Activated CD4-positive, alpha-beta memory T cell treated with anti-CD3 and anti-CD28 coated beads for 36 hours (primary cell): ENCODE measurements around the gene DEGS1. TPM values are rescaled to one million over a fixed set of nuclear protein-coding genes. Genes with fewer than 3 reads are reported as not detected.
A peak's percentile ranks its signal among the peaks of the same experiment; 100 is the strongest.

Source experiments
- CTCF ChIA-PET: fragments of 350-600 bp; sonication (Branson Sonifier 250); formaldehyde crosslinking; loops from one replicate; lab custom pipeline; 2021; ENCODE audit warnings: antibody characterized with exemption, inconsistent platforms; lab: Charles Lee
- POLR2A ChIA-PET: fragments of 350-600 bp; sonication (Branson Sonifier 250); formaldehyde crosslinking; loops from one replicate; lab custom pipeline; 2021; ENCODE audit warnings: antibody characterized with exemption; lab: Charles Lee
- DNase-seq: peaks from one replicate; pipeline ENCODE4 v3.0.0-alpha.2; 2020
- H3K27ac Mint-ChIP-seq: one replicate; pipeline ENCODE4 v1.8.0; 2021; ENCODE audit warnings: mixed read lengths
- H3K27me3 Mint-ChIP-seq: one replicate; pipeline ENCODE4 v1.8.0; 2021; ENCODE audit warnings: mixed read lengths
- H3K36me3 Mint-ChIP-seq: one replicate; pipeline ENCODE4 v1.8.0; 2021; ENCODE audit warnings: mixed read lengths
- H3K4me1 Mint-ChIP-seq: one replicate; pipeline ENCODE4 v1.8.0; 2021; ENCODE audit warnings: low read depth, mixed read lengths
- H3K4me3 Mint-ChIP-seq: one replicate; pipeline ENCODE4 v1.8.0; 2021; ENCODE audit warnings: mild to moderate bottlenecking, mixed read lengths
- H3K9me3 Mint-ChIP-seq: one replicate; pipeline ENCODE4 v1.8.0; 2021; ENCODE audit warnings: mixed read lengths
- intact Hi-C: fragments of 100-400 bp; cut with micrococcal nuclease; formaldehyde crosslinking; loops from one replicate; pipeline ENCODE4 v1.15.1; 2023
- total RNA-seq, 2 experiments: library from RNA; stranded (reverse); gene quantifications; one replicate each; pipeline ENCODE4 v1.2.3, GENCODE V29; 2021

Gene DEGS1
- 10 to 100 TPM; 27.9 to 28.4 TPM for total RNA-seq

- Mint-ChIP-seq H3K4me1 (peaks cover 45% of the 10 kb centered on the region), H3K4me3 (peak within 1 kb of the TSS; percentile 81), H3K36me3 (peaks cover 6% of the 10 kb centered on the region), H3K27me3 (no peaks in the 10 kb centered on the region), H3K9me3 (no peaks in the 10 kb centered on the region), H3K27ac (peak within 1 kb of the TSS; percentile 90)
- ChIA-PET POLR2A (interaction anchor here (0.8 to 3.6 kb wide), 7 partner anchors 10 to 338 kb away, joined by 3 to 27 read pairs (median 3); no protein-coding TSS in a partner anchor), CTCF (interaction anchor here (0.6 to 1.2 kb wide), 4 partner anchors 11 to 150 kb away, joined by 3 to 6 read pairs (median 3); no protein-coding TSS in a partner anchor)
- peak; percentile 86 for DNase-seq
- intact Hi-C loops = loop anchor here (1.0 to 5.0 kb wide), 10 partner anchors 9 to 351 kb away; partner anchors contain the start of genes FBXO28, TP53BP2 and WDR26
These were observed at the start of gene DEGS1 for GRCh38 chr1:224182866-224183590. DEGS1 (plus strand) TSS chr1:224183240; CDS start chr1:224183337, 97 bp downstream.

- H3K4me3 Mint-ChIP-seq = no peak overlapping the region
- POLR2A ChIA-PET = no interaction called here
- no peak overlapping the region for H3K27ac Mint-ChIP-seq
- no peaks in the 10 kb centered on the region for H3K4me1 Mint-ChIP-seq
- no peak for DNase-seq
- H3K27me3 Mint-ChIP-seq = no peaks in the 10 kb centered on the region
- intact Hi-C loops = no loop called here
- no peaks in the 10 kb centered on the region for H3K9me3 Mint-ChIP-seq
- peaks cover 29% of the 10 kb centered on the region for H3K36me3 Mint-ChIP-seq
- CTCF ChIA-PET = no interaction called here
These were observed 49.2 kb upstream of the DEGS1 start for GRCh38 chr1:224133741-224134299.

GRCh38 chr1:224137518-224137917 lies 45.5 kb upstream of the DEGS1 start:
- no peaks in the 10 kb centered on the region for H3K4me1 Mint-ChIP-seq
- H3K4me3 Mint-ChIP-seq = no peak overlapping the region
- intact Hi-C loops = no loop called here
- H3K36me3 Mint-ChIP-seq = peaks cover 11% of the 10 kb centered on the region
- no peak overlapping the region for H3K27ac Mint-ChIP-seq
- no peak for DNase-seq
- H3K27me3 Mint-ChIP-seq = no peaks in the 10 kb centered on the region
- no peaks in the 10 kb centered on the region for H3K9me3 Mint-ChIP-seq
- ChIA-PET POLR2A (no interaction called here), CTCF (interaction anchor here (0.6 to 3.0 kb wide), 3 partner anchors 13 to 141 kb away, joined by 3 to 13 read pairs (median 3); no protein-coding TSS in a partner anchor)

GRCh38 chr1:224138198-224138597 lies 44.8 kb upstream of the DEGS1 start:
- H3K4me3 Mint-ChIP-seq = no peak overlapping the region
- POLR2A ChIA-PET = no interaction called here
- no peaks in the 10 kb centered on the region for H3K27me3 Mint-ChIP-seq
- no peak for DNase-seq
- no peaks in the 10 kb centered on the region for H3K9me3 Mint-ChIP-seq
- intact Hi-C loops = no loop called here
- no peaks in the 10 kb centered on the region for H3K4me1 Mint-ChIP-seq
- H3K27ac Mint-ChIP-seq = no peak overlapping the region
- H3K36me3 Mint-ChIP-seq = peaks cover 11% of the 10 kb centered on the region
- CTCF ChIA-PET = interaction anchor here (0.6 to 3.0 kb wide), 3 partner anchors 12 to 140 kb away, joined by 3 to 13 read pairs (median 3); no protein-coding TSS in a partner anchor

GRCh38 chr1:224141693-224142092 lies 41.3 kb upstream of the DEGS1 start:
- Mint-ChIP-seq H3K9me3 (no peaks in the 10 kb centered on the region), H3K4me1 (no peaks in the 10 kb centered on the region), H3K27ac (no peak overlapping the region), H3K27me3 (no peaks in the 10 kb centered on the region), H3K36me3 (peaks cover 11% of the 10 kb centered on the region), H3K4me3 (no peak overlapping the region)
- intact Hi-C loops = no loop called here
- CTCF ChIA-PET = no interaction called here
- POLR2A ChIA-PET = no interaction called here
- DNase-seq = no peak

GRCh38 chr1:224149709-224150108 lies 33.3 kb upstream of the DEGS1 start:
- no peaks in the 10 kb centered on the region for H3K9me3 Mint-ChIP-seq

GRCh38 chr1:224151117-224151516 lies 31.9 kb upstream of the DEGS1 start:
- ChIA-PET POLR2A (no interaction called here), CTCF (interaction anchor here (0.9 to 1.0 kb wide), 3 partner anchors 11 to 116 kb away, joined by 3 to 4 read pairs (median 3); no protein-coding TSS in a partner anchor)
- H3K27me3 Mint-ChIP-seq = no peaks in the 10 kb centered on the region
- DNase-seq = no peak
- peaks cover 7% of the 10 kb centered on the region for H3K36me3 Mint-ChIP-seq
- H3K27ac Mint-ChIP-seq = no peak overlapping the region
- H3K4me3 Mint-ChIP-seq = no peak overlapping the region
- intact Hi-C loops = no loop called here
- peaks cover 6% of the 10 kb centered on the region for H3K4me1 Mint-ChIP-seq
- no peaks in the 10 kb centered on the region for H3K9me3 Mint-ChIP-seq

More at GRCh38 chr1:224149709-224150108, 33.3 kb upstream of the DEGS1 start:
- H3K27ac Mint-ChIP-seq = no peak overlapping the region
- ChIA-PET CTCF (no interaction called here), POLR2A (interaction anchor here (0.8 kb wide), 1 partner anchor 25 kb away, joined by 3 read pairs; no protein-coding TSS in a partner anchor)
- intact Hi-C loops = no loop called here
- no peak for DNase-seq
- H3K4me3 Mint-ChIP-seq = no peak overlapping the region
- peaks cover 6% of the 10 kb centered on the region for H3K4me1 Mint-ChIP-seq
- peaks cover 5% of the 10 kb centered on the region for H3K36me3 Mint-ChIP-seq
- no peaks in the 10 kb centered on the region for H3K27me3 Mint-ChIP-seq

- intact Hi-C loops = no loop called here
- Mint-ChIP-seq H3K4me3 (no peak overlapping the region), H3K9me3 (no peaks in the 10 kb centered on the region), H3K27ac (no peak overlapping the region), H3K4me1 (no peaks in the 10 kb centered on the region), H3K36me3 (peaks cover 18% of the 10 kb centered on the region), H3K27me3 (no peaks in the 10 kb centered on the region)
- no peak for DNase-seq
- POLR2A ChIA-PET = no interaction called here
- CTCF ChIA-PET = no interaction called here
These were observed 25.7 kb upstream of the DEGS1 start for GRCh38 chr1:224157316-224157715.

GRCh38 chr1:224159541-224159940 lies 23.5 kb upstream of the DEGS1 start:
- no peaks in the 10 kb centered on the region for H3K27me3 Mint-ChIP-seq
- H3K9me3 Mint-ChIP-seq = no peaks in the 10 kb centered on the region
- no peak for DNase-seq
- POLR2A ChIA-PET = no interaction called here
- CTCF ChIA-PET = interaction anchor here (1.1 to 1.3 kb wide), 2 partner anchors 174 to 298 kb away, joined by 3 read pairs; no protein-coding TSS in a partner anchor
- no peaks in the 10 kb centered on the region for H3K4me1 Mint-ChIP-seq
- intact Hi-C loops = no loop called here
- H3K4me3 Mint-ChIP-seq = no peak overlapping the region
- H3K27ac Mint-ChIP-seq = no peak overlapping the region
- H3K36me3 Mint-ChIP-seq = peaks cover 16% of the 10 kb centered on the region

- no peaks in the 10 kb centered on the region for H3K9me3 Mint-ChIP-seq
- no peaks in the 10 kb centered on the region for H3K4me1 Mint-ChIP-seq
- POLR2A ChIA-PET = no interaction called here
- no peaks in the 10 kb centered on the region for H3K27me3 Mint-ChIP-seq
- intact Hi-C loops = no loop called here
- H3K4me3 Mint-ChIP-seq = no peak overlapping the region
- no peak overlapping the region for H3K27ac Mint-ChIP-seq
- peaks cover 16% of the 10 kb centered on the region for H3K36me3 Mint-ChIP-seq
- CTCF ChIA-PET = no interaction called here
- no peak for DNase-seq
These were observed 22.8 kb upstream of the DEGS1 start for GRCh38 chr1:224160171-224160682.

GRCh38 chr1:224162768-224163167 lies 20.3 kb upstream of the DEGS1 start:
- no peaks in the 10 kb centered on the region for H3K4me1 Mint-ChIP-seq
- POLR2A ChIA-PET = no interaction called here

GRCh38 chr1:224163311-224163710 lies 19.7 kb upstream of the DEGS1 start:
- no peaks in the 10 kb centered on the region for H3K27me3 Mint-ChIP-seq
- H3K27ac Mint-ChIP-seq = no peak overlapping the region
- intact Hi-C loops = no loop called here
- H3K36me3 Mint-ChIP-seq = peaks cover 5% of the 10 kb centered on the region
- ChIA-PET POLR2A (no interaction called here), CTCF (no interaction called here)
- no peaks in the 10 kb centered on the region for H3K4me1 Mint-ChIP-seq
- DNase-seq = no peak
- no peaks in the 10 kb centered on the region for H3K9me3 Mint-ChIP-seq
- no peak overlapping the region for H3K4me3 Mint-ChIP-seq

More at GRCh38 chr1:224162768-224163167, 20.3 kb upstream of the DEGS1 start:
- no peaks in the 10 kb centered on the region for H3K27me3 Mint-ChIP-seq
- CTCF ChIA-PET = no interaction called here
- DNase-seq = no peak
- H3K4me3 Mint-ChIP-seq = no peak overlapping the region
- no peaks in the 10 kb centered on the region for H3K9me3 Mint-ChIP-seq
- peaks cover 7% of the 10 kb centered on the region for H3K36me3 Mint-ChIP-seq
- intact Hi-C loops = no loop called here
- no peak overlapping the region for H3K27ac Mint-ChIP-seq
